HepG2 (cell line): ENCODE measurements around the gene CDC34. TPM values are rescaled to one million over a fixed set of nuclear protein-coding genes. Genes with fewer than 3 reads are reported as not detected.

Experiments used
- ATAC-seq: fragments of 200-7000 bp; cut with Tn5 transposase; 3 replicates; pipeline ENCODE4 v1.9.1; 2020; ENCODE audit warnings: mild to moderate bottlenecking, moderate library complexity
- BruUV-seq: library from RNA; stranded (reverse); fragments of 400-500 nt; replicated peaks from 2 replicates; lab custom pipeline; 2021; lab: Mats Ljungman, UMichigan
- CTCF ChIA-PET: fragments of 300-600 bp; formaldehyde crosslinking; extraction: SDS; loops from one replicate; lab custom pipeline; 2021; ENCODE audit warnings: low total read pairs, inconsistent platforms, low intra/inter-chr PET ratio; lab: Yijun Ruan, JAX
- POLR2A ChIA-PET: fragments of 350-600 bp; sonication (Branson Sonifier 250); formaldehyde crosslinking; loops from one replicate; lab custom pipeline; 2020; ENCODE audit warnings: antibody characterized with exemption, inconsistent platforms; lab: Yijun Ruan, JAX
- DNase-seq: peaks from one replicate; pipeline ENCODE4 v3.0.0-alpha.2; 2015; ENCODE audit warnings: low spot score
- FAIRE-seq: peaks from 3 replicates; lab custom pipeline; 2011; peaks lifted over from hg19 to GRCh38; lab: Jason Lieb, UNC
- H2AFZ ChIP-seq: one replicate; pipeline ENCODE4 v1.6.1; 2011; ENCODE audit warnings: low read length, inconsistent platforms
- H3K27ac ChIP-seq: fragments of 300-600 bp; 3 replicates; pipeline ENCODE4 v1.8.0; 2011; ENCODE audit warnings: mixed run types, mild to moderate bottlenecking, mixed read lengths, low read length, inconsistent platforms; ENCODE audit not compliant: insufficient read depth; ENCODE audit errors: extremely low read length
- H3K27me3 ChIP-seq, 2 experiments: fragments of 200-600 bp in 1 of 2; 2 replicates in 1 of 2; 3 replicates in 1 of 2; pipeline versions ENCODE4 v1.6.0 to v1.8.0; 2011; ENCODE audit warnings: low read length in 2 of 2, mild to moderate bottlenecking in 2 of 2, moderate library complexity in 2 of 2, inconsistent platforms in 1 of 2; ENCODE audit not compliant: insufficient read depth in 2 of 2, control insufficient read depth in 1 of 2
- H3K36me3 ChIP-seq, 2 experiments: fragments of 200-600 bp in 1 of 2; replicated peaks in 1 of 2; 2 replicates in 1 of 2; 3 replicates in 1 of 2; pipeline versions ENCODE4 v1.5.1 to v1.8.0; 2011; ENCODE audit warnings: low read length in 2 of 2, inconsistent platforms in 1 of 2; ENCODE audit not compliant: insufficient read depth in 2 of 2, control insufficient read depth in 1 of 2
- H3K4me1 ChIP-seq: 2 replicates; pipeline ENCODE4 v1.5.1; 2012; ENCODE audit warnings: low read length, inconsistent platforms; ENCODE audit not compliant: insufficient read depth
- H3K4me2 ChIP-seq: 2 replicates; pipeline ENCODE4 v1.6.0; 2011; ENCODE audit warnings: low read depth, low read length, inconsistent platforms
- H3K4me3 ChIP-seq, 3 experiments: fragments of 200-600 bp in 1 of 3; sonication (generic), shearing (Covaris generic) in 1 of 3; replicated peaks in 1 of 3; 2 replicates each; pipeline ENCODE4 v1.5.1; 2011 to 2016; ENCODE audit warnings: low read length in 3 of 3, inconsistent platforms in 2 of 3, low read depth in 2 of 3, mild to moderate bottlenecking in 2 of 3, control low read depth in 1 of 3, mixed read lengths in 1 of 3; ENCODE audit not compliant: insufficient read depth in 1 of 3
- H3K79me2 ChIP-seq: one replicate; pipeline ENCODE4 v1.6.1; 2011; ENCODE audit warnings: low read length, inconsistent platforms; ENCODE audit not compliant: insufficient read depth
- H3K9ac ChIP-seq: 2 replicates; pipeline ENCODE4 v1.6.0; 2011; ENCODE audit warnings: mild to moderate bottlenecking, low read depth, low read length, inconsistent platforms; ENCODE audit not compliant: insufficient read depth
- H3K9me3 ChIP-seq: 2 replicates; pipeline ENCODE4 v1.5.1; 2012; ENCODE audit warnings: mild to moderate bottlenecking, low read length
- H4K20me1 ChIP-seq: 2 replicates; pipeline ENCODE4 v1.6.0; 2011; ENCODE audit warnings: inconsistent platforms, mild to moderate bottlenecking, low read length, moderate library complexity; ENCODE audit not compliant: insufficient read depth
- HNF4A ChIP-seq: sonication (generic); formaldehyde crosslinking; IDR thresholded peaks from 2 replicates; pipeline ENCODE4 v1.4.0; 2020; ENCODE audit warnings: missing genetic modification reagents
- KAT7 ChIP-seq: IDR thresholded peaks from 2 replicates; pipeline ENCODE4 v1.6.1; 2018; ENCODE audit warnings: borderline replicate concordance, missing compliant biosample characterization
- PRPF4 ChIP-seq: fragments of 200-400 bp; formaldehyde crosslinking; IDR thresholded peaks from 2 replicates; pipeline ENCODE4 v1.6.1; 2016; ENCODE audit warnings: low read length, low read depth; ENCODE audit not compliant: poor library complexity, severe bottlenecking
- REXO4 ChIP-seq: sonication (generic); formaldehyde crosslinking; IDR thresholded peaks from 2 replicates; pipeline ENCODE4 v1.8.0; 2022; ENCODE audit warnings: missing genetic modification reagents, mild to moderate bottlenecking, borderline replicate concordance
- SMAD9 ChIP-seq: sonication (generic); formaldehyde crosslinking; IDR thresholded peaks from 2 replicates; pipeline ENCODE4 v1.5.1; 2020; ENCODE audit warnings: mild to moderate bottlenecking, missing genetic modification reagents
- ZNF496 ChIP-seq: sonication (generic); formaldehyde crosslinking; IDR thresholded peaks from 2 replicates; pipeline ENCODE4 v1.8.1; 2023; ENCODE audit warnings: mild to moderate bottlenecking, moderate library complexity, missing genetic modification reagents; ENCODE audit not compliant: insufficient replicate concordance
- WGBS: methylation state at CpG from one replicate; pipeline ENCODE4 v1.1.6; 2017; ENCODE audit warnings: low lambda C conversion rate; 5-methylcytosine and 5-hydroxymethylcytosine counted together
- in situ Hi-C: cut with HindIII; loops from 2 replicates; pipeline ENCODE4 v1.10.0; 2017; ENCODE audit warnings: low pct_unique_long_range_greater_than_20kb; ENCODE audit not compliant: extremely low pct_ligation_motif_present
- intact Hi-C: fragments of 100-400 bp; cut with micrococcal nuclease; formaldehyde crosslinking; loops from one replicate; pipeline ENCODE4 v1.10.0; 2022; ENCODE audit not compliant: unreplicated experiment
- polyA plus RNA-seq, 8 experiments: library from polyadenylated mRNA; depleted of rRNA in 3 of 8; stranded (reverse) in 7 of 8; unstranded in 1 of 8; fragments of >200 nt; fragmentation: Illumina TruSeq in 4 of 8; extraction: Trizol in 4 of 8; gene quantifications; 2 replicates each; pipeline versions ENCODE4 v1.2.1 to v1.2.3, GENCODE V29; 2011 to 2016; ENCODE audit warnings: low read depth in 4 of 8, missing spikeins in 1 of 8, mixed read lengths in 1 of 8; ENCODE audit not compliant: insufficient read depth in 1 of 8
- total RNA-seq, 5 experiments: library from RNA; depleted of rRNA; stranded (reverse); fragments of >200 nt; fragmentation: Illumina TruSeq; extraction: Trizol; gene quantifications; 2 replicates each; pipeline ENCODE4 v1.2.3, GENCODE V29; 2016; ENCODE audit warnings: low read depth in 1 of 5

Gene CDC34
- total and polyA plus RNA-seq, 2 of the 13 experiments (the other 11 are each of a cell fraction or from before 2014, with no cell fraction given): 138 to 150 TPM

GRCh38 chr19:566844-567243 is 35.3 kb downstream of the CDC34 start:
- Histone ChIP-seq H3K4me3 (0 out of 6 replicates have a peak overlapping the region, but pooled peaks of 1 of the 3 experiments have one; percentile 5), H3K27ac (peak overlapping the region; percentile 53), H3K79me2 (peaks cover 3% of the 10 kb centered on the region), H4K20me1 (no peaks in the 10 kb centered on the region), H3K9ac (no peak overlapping the region), H2AFZ (no peak overlapping the region), H3K27me3 (no peaks in the 10 kb centered on the region; a peak in 1 of 5 replicates), H3K9me3 (no peaks in the 10 kb centered on the region), H3K4me2 (peak overlapping the region; percentile 36), H3K36me3 (no peaks in the 10 kb centered on the region), H3K4me1 (peaks cover 27% of the 10 kb centered on the region)
- FAIRE-seq (no peak), ATAC-seq (no peak), DNase-seq (no peak)
- CTCF ChIA-PET: no interaction called here
- in situ Hi-C loops: no loop called here
- BruUV-seq: no TSS peak
- POLR2A ChIA-PET: interaction anchor here (0.8 to 1.6 kb wide), 3 partner anchors 10 to 67 kb away, joined by 3 to 16 read pairs (median 4); partner anchors contain the start of gene POLRMT
- intact Hi-C loops: loop anchor here (1.0 kb wide), 1 partner anchor 11 kb away; no protein-coding TSS in a partner anchor
- WGBS: 84% methylated on average over 16 of the region's 16 CpGs
- peak; percentile 4 for TF ChIP-seq PRPF4
- TF ChIP-seq ZNF496 (CRISPR knock-in tag): no peak
- no peak for TF ChIP-seq HNF4A

- H4K20me1 ChIP-seq: no peaks in the 10 kb centered on the region
- no peak for TF ChIP-seq SMAD9
- no peak for TF ChIP-seq REXO4 (CRISPR knock-in tag)
- no peak for TF ChIP-seq KAT7 (CRISPR knock-in tag)
- intact Hi-C loops (no loop called here), in situ Hi-C loops (no loop called here)
- no peaks in the 10 kb centered on the region for H3K36me3 ChIP-seq
- DNase-seq (no peak), ATAC-seq (no peak), FAIRE-seq (no peak)
- H3K9me3 ChIP-seq: no peaks in the 10 kb centered on the region
- peak overlapping the region; percentile 53 for H3K27ac ChIP-seq
- peaks cover 27% of the 10 kb centered on the region for H3K4me1 ChIP-seq
- no TSS peak for BruUV-seq
- no peak overlapping the region for H3K4me3 ChIP-seq
- no peak overlapping the region for H3K4me2 ChIP-seq
- H3K27me3 ChIP-seq: no peaks in the 10 kb centered on the region; a peak in 1 of 5 replicates
- 94% methylated on average over 22 of the region's 22 CpGs for WGBS
- no peak overlapping the region for H3K9ac ChIP-seq
- ChIA-PET CTCF (no interaction called here), POLR2A (interaction anchor here (1.6 kb wide), 1 partner anchor 11 kb away, joined by 16 read pairs; no protein-coding TSS in a partner anchor)
- peaks cover 3% of the 10 kb centered on the region for H3K79me2 ChIP-seq
- no peak overlapping the region for H2AFZ ChIP-seq
Measured at GRCh38 chr19:567296-567900, 35.8 kb downstream of the CDC34 start.
